ENCODE measurements around the gene CACNA1B.

GRCh38 chr9:138049085-138049778, 171.7 kb downstream of the CACNA1B start:
- TF ChIP-seq CTCF (IDR thresholded peaks at IDR 0.05; ENCODE audit: borderline replicate concordance, extremely low read depth, low read length, poor library complexity, severe bottlenecking) (no peak), EZH2 (IDR thresholded peaks at IDR 0.05; ENCODE audit: borderline replicate concordance, low read depth, low read length, severe bottlenecking) (no peak)
